Measurements from ENCODE around the gene HEXB.

The HEXB gene

DNA sequence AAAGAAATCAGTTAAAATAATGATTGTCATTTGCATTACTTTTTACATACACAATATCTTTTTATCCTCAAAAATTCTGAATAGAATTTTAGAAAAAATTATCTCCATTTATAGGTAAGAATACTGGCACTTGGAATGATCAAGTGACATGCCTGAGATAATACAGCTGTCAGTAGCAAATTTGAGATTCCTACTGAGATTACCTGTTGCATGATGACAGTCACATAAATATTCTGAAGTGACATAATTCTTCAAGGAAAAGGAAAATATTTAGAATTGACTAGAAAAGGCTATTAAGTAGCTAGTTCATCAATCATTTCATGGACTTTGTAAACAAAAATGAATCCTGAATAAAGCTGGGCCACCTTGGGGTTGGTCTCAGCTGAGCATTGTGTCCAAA is 29.3 kb upstream of the HEXB start:
- H3K4me3 ChIP-seq: no peak overlapping the region

DNA sequence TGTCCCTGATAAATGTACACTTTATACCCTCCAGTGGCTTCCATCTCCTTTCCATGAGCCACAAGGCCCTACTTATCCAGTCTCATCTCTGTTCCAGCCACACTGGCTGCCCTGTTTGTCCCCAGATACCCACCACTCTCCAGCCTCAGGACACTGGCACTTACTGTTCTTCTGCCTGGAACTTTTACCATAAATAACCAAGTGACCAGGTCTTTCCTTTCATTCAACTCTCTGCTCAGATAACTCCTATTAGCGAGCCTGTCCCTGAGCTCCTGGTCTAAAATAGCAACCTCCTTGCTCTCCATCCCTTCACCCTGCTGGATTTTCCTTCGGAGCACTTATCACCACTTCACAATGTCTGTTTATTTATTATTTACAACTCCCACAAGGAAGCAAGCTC is 27.9 kb upstream of the HEXB start:
- no peaks in the 10 kb centered on the region for H3K4me1 ChIP-seq
- no peak for TF ChIP-seq Cebpa-rat (IDR thresholded peaks at IDR 0.05)
- no peak overlapping the region for H3K4me2 ChIP-seq
- H3K9ac ChIP-seq: no peak overlapping the region
- no peaks in the 10 kb centered on the region for H4K20me1 ChIP-seq
- no peaks in the 10 kb centered on the region for H3K9me3 ChIP-seq
- H3K27ac ChIP-seq: no peak overlapping the region
- H3K4me3 ChIP-seq: no peak overlapping the region
- H3K27me3 ChIP-seq: no peaks in the 10 kb centered on the region
- no peaks in the 10 kb centered on the region for H3K36me3 ChIP-seq

More for the DNA sequence above, 29.3 kb upstream of the HEXB start:
- TF ChIP-seq Cebpa-rat (IDR thresholded peaks at IDR 0.05): no peak
- Histone ChIP-seq H3K27ac (no peak overlapping the region), H4K20me1 (no peaks in the 10 kb centered on the region), H3K27me3 (no peaks in the 10 kb centered on the region), H3K36me3 (no peaks in the 10 kb centered on the region), H3K4me2 (no peak overlapping the region), H3K9ac (no peak overlapping the region), H3K4me1 (no peaks in the 10 kb centered on the region), H3K9me3 (no peaks in the 10 kb centered on the region)

DNA sequence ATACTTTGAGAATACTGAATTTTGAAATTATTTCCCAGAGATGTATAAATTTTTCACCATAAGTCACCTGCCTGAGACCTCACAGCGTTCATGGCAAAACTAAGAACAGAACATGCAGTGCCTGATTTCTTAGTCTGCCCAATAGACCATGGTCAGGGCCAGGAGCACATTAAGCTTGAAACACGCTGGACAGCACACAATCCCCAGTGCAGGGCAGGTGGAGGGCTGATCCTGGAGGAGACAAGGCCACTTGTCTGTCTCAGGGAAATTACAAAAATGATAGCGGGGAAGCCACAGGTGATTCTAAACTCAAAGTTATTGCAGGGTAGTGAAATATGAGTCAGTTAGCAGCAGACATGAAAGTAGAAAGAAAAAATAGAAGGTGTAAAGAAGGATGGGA is 25.9 kb upstream of the HEXB start:
- H3K4me1 ChIP-seq: no peaks in the 10 kb centered on the region
- no peak for TF ChIP-seq Cebpa-rat (IDR thresholded peaks at IDR 0.05)
- H3K27me3 ChIP-seq: no peaks in the 10 kb centered on the region

DNA sequence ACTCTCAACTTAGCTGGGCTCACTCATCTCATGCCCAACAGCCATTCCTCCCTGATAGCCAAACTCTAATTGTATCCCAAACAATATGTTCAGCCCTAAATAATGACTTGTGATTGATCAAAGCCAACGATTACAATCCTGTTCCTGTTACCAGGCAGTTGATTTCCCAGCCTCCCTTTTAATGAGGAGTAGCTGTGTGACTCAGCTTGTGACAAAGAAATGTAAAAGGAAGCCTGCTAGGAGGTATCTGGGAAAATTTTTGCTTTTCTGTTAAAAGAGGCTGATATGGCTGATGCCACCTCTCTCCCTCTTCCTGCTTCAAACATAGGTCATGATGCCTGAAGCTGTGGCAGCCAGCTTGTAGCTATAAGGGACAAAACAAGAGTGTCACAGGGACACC is 24.9 kb upstream of the HEXB start:
- no peak for TF ChIP-seq Cebpa-rat (IDR thresholded peaks at IDR 0.05)
- H3K36me3 ChIP-seq: no peaks in the 10 kb centered on the region

More for the DNA sequence above, 25.9 kb upstream of the HEXB start:
- Histone ChIP-seq H3K36me3 (no peaks in the 10 kb centered on the region), H3K9me3 (no peaks in the 10 kb centered on the region), H4K20me1 (no peaks in the 10 kb centered on the region), H3K9ac (no peak overlapping the region), H3K4me3 (no peak overlapping the region), H3K4me2 (no peak overlapping the region), H3K27ac (no peak overlapping the region)

DNA sequence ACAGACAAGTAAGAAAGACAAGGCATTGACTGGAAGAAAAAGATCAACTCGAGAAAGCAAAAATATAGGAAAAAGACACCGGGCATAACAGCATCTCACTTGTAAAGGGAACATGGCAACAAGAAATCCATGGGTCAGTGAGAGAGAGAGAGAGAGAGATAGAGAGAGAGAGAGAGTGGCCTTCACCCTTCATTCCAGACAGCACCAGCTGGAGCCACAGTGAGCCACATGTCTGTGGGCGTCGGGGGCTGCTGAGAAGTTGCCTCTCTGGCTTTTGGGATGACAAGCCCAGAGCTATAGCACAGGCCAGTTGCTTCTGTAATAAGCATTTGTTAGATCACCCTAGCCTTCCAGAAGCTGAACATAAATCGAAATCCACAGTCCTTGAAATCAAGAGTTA is 24.2 kb upstream of the HEXB start:
- Histone ChIP-seq H3K9me3 (no peaks in the 10 kb centered on the region), H3K9ac (no peak overlapping the region), H3K27ac (no peak overlapping the region), H4K20me1 (no peaks in the 10 kb centered on the region), H3K36me3 (no peaks in the 10 kb centered on the region), H3K4me3 (no peak overlapping the region), H3K4me2 (no peak overlapping the region), H3K27me3 (no peaks in the 10 kb centered on the region), H3K4me1 (no peaks in the 10 kb centered on the region)
- TF ChIP-seq Cebpa-rat (IDR thresholded peaks at IDR 0.05): no peak

More for the DNA sequence above, 24.9 kb upstream of the HEXB start:
- Histone ChIP-seq H3K27me3 (no peaks in the 10 kb centered on the region), H3K9ac (no peak overlapping the region), H3K27ac (no peak overlapping the region), H3K4me1 (no peaks in the 10 kb centered on the region), H4K20me1 (no peaks in the 10 kb centered on the region), H3K4me2 (no peak overlapping the region), H3K4me3 (no peak overlapping the region), H3K9me3 (no peaks in the 10 kb centered on the region)

DNA sequence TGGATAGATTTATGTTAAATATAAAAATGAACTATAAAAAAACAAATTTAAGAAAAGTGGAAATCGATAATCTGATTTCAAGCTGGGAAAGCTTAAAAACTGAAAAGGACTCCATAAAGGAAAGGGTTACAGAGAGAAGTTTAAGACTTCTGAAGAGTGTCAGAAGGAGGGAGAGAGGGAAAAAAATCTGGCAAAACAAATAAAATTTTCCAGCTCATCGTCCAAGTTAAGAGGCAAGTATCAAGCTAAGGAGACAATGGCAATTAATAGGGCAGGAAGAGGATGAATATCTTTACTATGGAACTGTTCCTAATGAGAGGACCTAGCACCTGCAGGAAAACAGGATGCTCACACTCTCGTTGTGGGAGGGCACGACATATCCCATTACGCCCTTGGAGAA is 20.5 kb upstream of the HEXB start:
- H3K9me3 ChIP-seq: peaks cover 2% of the 10 kb centered on the region
- no peak overlapping the region for H3K27ac ChIP-seq
- H3K9ac ChIP-seq: no peak overlapping the region
- H4K20me1 ChIP-seq: no peaks in the 10 kb centered on the region
- H3K4me1 ChIP-seq: no peaks in the 10 kb centered on the region
- no peak overlapping the region for H3K4me2 ChIP-seq
- H3K4me3 ChIP-seq: no peak overlapping the region
- H3K36me3 ChIP-seq: no peaks in the 10 kb centered on the region
- H3K27me3 ChIP-seq: no peaks in the 10 kb centered on the region
- TF ChIP-seq Cebpa-rat (IDR thresholded peaks at IDR 0.05): no peak

DNA sequence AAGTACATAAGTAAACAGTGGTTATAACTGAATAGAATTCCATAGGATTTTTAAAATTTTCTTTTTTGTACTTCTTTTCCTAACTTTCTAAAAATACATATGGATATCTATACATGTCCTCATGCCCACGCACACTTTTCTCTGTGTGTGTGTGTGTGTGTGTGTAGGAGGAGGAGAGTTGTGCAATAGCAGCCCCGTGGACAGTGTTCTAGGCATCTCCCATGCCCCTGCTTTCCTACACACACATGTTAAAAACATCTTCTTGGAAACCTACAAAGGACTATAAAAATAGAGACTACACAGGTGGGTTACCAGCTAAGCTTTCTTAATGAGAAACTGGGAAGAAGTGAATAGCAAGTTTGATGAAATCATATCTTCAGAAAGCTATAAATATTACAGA is 19.8 kb upstream of the HEXB start:
- Histone ChIP-seq H3K27ac (no peak overlapping the region), H3K36me3 (no peaks in the 10 kb centered on the region), H3K4me3 (no peak overlapping the region), H3K4me2 (no peak overlapping the region), H4K20me1 (no peaks in the 10 kb centered on the region), H3K9ac (no peak overlapping the region), H3K9me3 (peaks cover 9% of the 10 kb centered on the region), H3K27me3 (no peaks in the 10 kb centered on the region), H3K4me1 (no peaks in the 10 kb centered on the region)
- no peak for TF ChIP-seq Cebpa-rat (IDR thresholded peaks at IDR 0.05)

DNA sequence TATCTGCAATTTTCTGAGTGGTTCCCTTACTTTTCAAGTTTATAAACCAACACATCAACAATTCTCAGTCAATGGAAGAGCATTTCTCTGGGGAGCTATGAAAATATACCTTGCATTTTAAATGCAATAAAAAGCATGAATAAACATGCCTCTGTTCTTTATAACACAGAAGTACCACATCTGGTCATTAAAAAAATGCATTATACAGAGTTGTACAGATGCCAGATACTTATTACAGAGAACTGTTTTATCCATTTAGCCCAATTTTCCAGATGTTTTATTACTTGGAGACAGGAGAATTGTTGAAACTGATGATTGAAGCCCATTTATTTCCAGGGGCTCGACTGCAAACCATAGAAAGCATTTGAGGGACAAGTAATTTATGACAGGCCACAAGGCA is 19.2 kb upstream of the HEXB start:
- Histone ChIP-seq H3K27ac (no peak overlapping the region), H4K20me1 (no peaks in the 10 kb centered on the region), H3K4me1 (no peaks in the 10 kb centered on the region), H3K9me3 (peaks cover 15% of the 10 kb centered on the region), H3K27me3 (no peaks in the 10 kb centered on the region), H3K4me2 (no peak overlapping the region), H3K9ac (no peak overlapping the region), H3K4me3 (no peak overlapping the region), H3K36me3 (no peaks in the 10 kb centered on the region)
- TF ChIP-seq Cebpa-rat (IDR thresholded peaks at IDR 0.05): no peak

DNA sequence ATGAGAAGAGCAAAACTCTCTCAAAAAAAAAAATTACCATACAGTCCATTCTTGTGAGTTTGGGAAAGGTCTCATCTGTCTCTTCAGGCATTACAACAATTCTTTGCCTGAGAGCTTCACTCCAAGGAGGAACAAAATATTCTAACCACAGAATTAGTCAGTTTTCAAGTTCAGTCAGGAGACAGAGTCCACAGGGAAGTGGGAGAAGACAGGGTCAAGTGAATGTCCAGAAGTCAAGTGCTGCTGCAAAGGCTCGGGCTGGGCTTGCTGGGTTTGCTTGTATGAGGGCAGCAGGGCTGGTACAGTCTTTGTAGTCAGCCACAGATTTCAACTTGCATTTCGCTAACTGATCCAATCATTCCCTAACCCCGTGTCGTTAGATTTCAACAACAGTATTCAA is 17.6 kb upstream of the HEXB start:
- Histone ChIP-seq H3K36me3 (no peaks in the 10 kb centered on the region), H3K9me3 (peaks cover 15% of the 10 kb centered on the region), H3K4me1 (no peaks in the 10 kb centered on the region), H4K20me1 (no peaks in the 10 kb centered on the region), H3K4me2 (no peak overlapping the region), H3K27me3 (no peaks in the 10 kb centered on the region), H3K9ac (no peak overlapping the region), H3K27ac (no peak overlapping the region), H3K4me3 (no peak overlapping the region)
- no peak for TF ChIP-seq Cebpa-rat (IDR thresholded peaks at IDR 0.05)

DNA sequence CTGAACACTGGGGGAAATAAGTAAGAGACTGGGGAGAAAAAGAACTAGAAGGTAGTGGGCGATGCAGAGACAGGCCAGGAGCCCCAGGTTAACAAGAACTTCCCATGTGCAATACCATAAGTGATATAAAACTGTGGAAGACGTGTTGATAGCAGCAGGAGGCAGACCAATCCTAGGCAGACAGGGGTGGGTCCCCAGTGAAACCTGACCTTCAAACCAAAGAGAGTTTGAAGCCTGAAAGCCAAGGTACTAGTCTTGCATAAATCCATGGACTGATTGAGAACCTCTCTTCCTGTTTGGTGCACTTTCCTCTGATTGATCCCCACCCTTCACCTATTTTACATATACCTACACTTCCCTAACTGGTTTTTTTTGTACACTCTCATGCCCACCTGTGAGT is 15.2 kb upstream of the HEXB start:
- Histone ChIP-seq H4K20me1 (no peaks in the 10 kb centered on the region), H3K36me3 (no peaks in the 10 kb centered on the region), H3K9me3 (peaks cover 15% of the 10 kb centered on the region), H3K4me2 (no peak overlapping the region), H3K4me1 (peaks cover 7% of the 10 kb centered on the region), H3K27me3 (no peaks in the 10 kb centered on the region), H3K27ac (no peak overlapping the region), H3K9ac (no peak overlapping the region), H3K4me3 (no peak overlapping the region)
- no peak for TF ChIP-seq Cebpa-rat (IDR thresholded peaks at IDR 0.05)

DNA sequence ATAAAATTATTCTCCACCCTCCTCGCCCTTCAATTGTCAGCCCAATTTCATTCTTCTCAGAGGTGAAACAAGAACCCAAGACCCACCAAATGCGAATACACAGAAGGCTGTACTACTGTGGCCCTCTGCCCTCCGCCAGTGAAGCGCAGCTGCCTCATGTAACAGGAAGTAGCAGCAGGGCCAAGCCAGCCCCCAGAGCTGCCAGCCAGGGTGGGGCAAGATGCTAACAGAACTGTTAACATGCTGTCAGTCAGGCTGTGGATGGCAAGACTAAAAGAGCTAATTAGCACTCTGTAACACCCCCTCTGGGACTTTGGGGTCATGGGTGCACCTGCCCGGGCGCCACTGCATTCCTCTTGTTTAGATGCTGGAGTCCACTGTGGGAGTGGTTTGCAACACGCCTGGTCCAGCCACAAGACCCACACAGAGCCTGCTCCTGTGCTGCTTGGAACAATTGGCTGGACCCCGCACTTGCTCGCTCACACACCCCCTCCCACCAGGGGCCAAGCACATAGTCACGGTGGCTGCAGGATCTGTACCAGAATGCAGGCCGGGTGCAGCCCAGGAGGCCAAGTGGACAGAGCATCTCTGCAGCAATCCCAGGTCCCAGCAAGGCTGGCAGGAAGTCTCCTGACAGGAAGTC is 14.5 kb upstream of the HEXB start:
- no peaks in the 10 kb centered on the region for H3K36me3 ChIP-seq
- no peak for TF ChIP-seq Cebpa-rat (IDR thresholded peaks at IDR 0.05)
- H3K4me2 ChIP-seq: no peak overlapping the region
- peaks cover 7% of the 10 kb centered on the region for H3K4me1 ChIP-seq
- H3K27ac ChIP-seq: no peak overlapping the region
- no peak overlapping the region for H3K4me3 ChIP-seq
- no peaks in the 10 kb centered on the region for H4K20me1 ChIP-seq
- no peaks in the 10 kb centered on the region for H3K27me3 ChIP-seq
- peaks cover 15% of the 10 kb centered on the region for H3K9me3 ChIP-seq
- H3K9ac ChIP-seq: no peak overlapping the region
